GM23338 (cell line): ENCODE results near the gene LNPEP. TPM values are rescaled to one million over a fixed set of nuclear protein-coding genes. Genes with fewer than 3 reads are reported as not detected.

Experiments used
- ATAC-seq: fragments of 200-7000 bp; cut with Tn5 transposase; 3 replicates; pipeline ENCODE4 v1.9.1; 2020
- DNase-seq: peaks from one replicate; pipeline ENCODE4 v3.0.0-alpha.2; 2015; ENCODE audit warnings: low spot score
- H2AFZ ChIP-seq: fragments of 200-600 bp; sonication (generic); 2 replicates; pipeline ENCODE4 v1.8.0; 2016; ENCODE audit warnings: antibody characterized with exemption, mild to moderate bottlenecking, moderate library complexity
- H3F3A ChIP-seq: fragments of 200-600 bp; sonication (generic); replicated peaks from 2 replicates; pipeline ENCODE4 v1.8.0; 2017; ENCODE audit warnings: antibody characterized with exemption, mixed run types, low read depth
- H3K27ac ChIP-seq: fragments of 200-600 bp; sonication (generic); 2 replicates; pipeline ENCODE4 v1.6.1; 2016; ENCODE audit warnings: low read depth
- H3K27me3 ChIP-seq: fragments of 200-600 bp; sonication (generic); 2 replicates; pipeline ENCODE4 v1.8.0; 2016; ENCODE audit warnings: mild to moderate bottlenecking, mixed run types, moderate library complexity; ENCODE audit not compliant: insufficient read depth
- H3K36me3 ChIP-seq: fragments of 200-600 bp; sonication (generic); 2 replicates; pipeline ENCODE4 v1.8.0; 2016; ENCODE audit warnings: mild to moderate bottlenecking; ENCODE audit not compliant: insufficient read depth
- H3K4me1 ChIP-seq: fragments of 200-600 bp; sonication (generic); 2 replicates; pipeline ENCODE4 v1.8.0; 2016; ENCODE audit warnings: mild to moderate bottlenecking, moderate library complexity; ENCODE audit not compliant: insufficient read depth
- H3K4me2 ChIP-seq: fragments of 200-600 bp; sonication (generic); 2 replicates; pipeline ENCODE4 v1.7.1; 2017; ENCODE audit warnings: mixed run types
- H3K4me3 ChIP-seq: fragments of 200-600 bp; sonication (generic); 2 replicates; pipeline ENCODE4 v1.6.1; 2016; ENCODE audit warnings: mixed run types
- H3K79me2 ChIP-seq: fragments of 200-600 bp; sonication (generic); replicated peaks from 2 replicates; pipeline ENCODE4 v1.8.0; 2017; ENCODE audit warnings: mild to moderate bottlenecking; ENCODE audit not compliant: insufficient read depth
- H3K9me2 ChIP-seq: fragments of 200-600 bp; sonication (generic); 2 replicates; pipeline ENCODE4 v1.8.0; 2017; ENCODE audit not compliant: insufficient read depth
- H4K20me1 ChIP-seq: fragments of 200-600 bp; sonication (generic); replicated peaks from 2 replicates; pipeline ENCODE4 v1.8.0; 2017; ENCODE audit warnings: mild to moderate bottlenecking; ENCODE audit not compliant: insufficient read depth
- H3K27ac Mint-ChIP-seq: 2 replicates; pipeline ENCODE4 v1.8.0; 2020; ENCODE audit warnings: inconsistent platforms, mild to moderate bottlenecking, moderate library complexity, mixed read lengths
- H3K27me3 Mint-ChIP-seq: 3 replicates; pipeline ENCODE4 v1.8.0; 2022; ENCODE audit warnings: low read depth, mild to moderate bottlenecking, moderate library complexity, mixed read lengths, inconsistent platforms; ENCODE audit not compliant: insufficient read depth, poor library complexity
- H3K36me3 Mint-ChIP-seq: 3 replicates; pipeline ENCODE4 v1.8.0; 2021; ENCODE audit warnings: low read depth, mild to moderate bottlenecking, inconsistent platforms, moderate library complexity, mixed read lengths
- H3K4me1 Mint-ChIP-seq: 3 replicates; pipeline ENCODE4 v1.8.0; 2020; ENCODE audit warnings: mild to moderate bottlenecking, inconsistent platforms, mixed read lengths
- H3K4me3 Mint-ChIP-seq: 3 replicates; pipeline ENCODE4 v1.8.0; 2021; ENCODE audit warnings: moderate library complexity, mild to moderate bottlenecking, inconsistent platforms, mixed read lengths
- H3K9me3 Mint-ChIP-seq: 3 replicates; pipeline ENCODE4 v1.8.0; 2020; ENCODE audit warnings: moderate library complexity, mild to moderate bottlenecking, inconsistent platforms, mixed read lengths
- CREB1 ChIP-seq: fragments of 250-450 bp; sonication (Bioruptor Pico); IDR thresholded peaks from 2 replicates; pipeline ENCODE4 v1.5.0; 2020; ENCODE audit warnings: low read depth, mild to moderate bottlenecking, moderate library complexity
- CTCF ChIP-seq, 2 experiments: fragments of 200-600 bp in 1 of 2; sonication (generic) in 1 of 2; conservative IDR thresholded peaks; 2 replicates each; pipeline versions ENCODE4 v1.5.1 to v1.6.1; 2016 to 2017; ENCODE audit warnings: antibody characterized with exemption in 2 of 2, low read depth in 2 of 2, mild to moderate bottlenecking in 2 of 2, moderate library complexity in 1 of 2
- ETS1 ChIP-seq: IDR thresholded peaks from 2 replicates; pipeline ENCODE4 v1.6.1; 2016; ENCODE audit warnings: antibody characterized with exemption
- EZH2 ChIP-seq: fragments of 200-600 bp; sonication (generic); IDR thresholded peaks from one replicate; pipeline ENCODE4 v1.8.0; 2017; ENCODE audit warnings: antibody characterized with exemption, mild to moderate bottlenecking, low read depth; ENCODE audit not compliant: unreplicated experiment
- EZH2phosphoT487 ChIP-seq: fragments of 200-600 bp; sonication (generic); IDR thresholded peaks from one replicate; pipeline ENCODE4 v1.8.1; 2018; ENCODE audit warnings: antibody characterized with exemption; ENCODE audit not compliant: unreplicated experiment
- JUNB ChIP-seq: IDR thresholded peaks from one replicate; pipeline ENCODE4 v1.6.1; 2016; ENCODE audit warnings: antibody characterized with exemption; ENCODE audit not compliant: unreplicated experiment
- NANOG ChIP-seq: IDR thresholded peaks from 2 replicates; pipeline ENCODE4 v1.6.1; 2016; ENCODE audit warnings: antibody characterized with exemption, borderline replicate concordance
- POLR2AphosphoS5 ChIP-seq: IDR thresholded peaks from 2 replicates; pipeline ENCODE4 v1.6.1; 2016; ENCODE audit warnings: antibody characterized with exemption, low read depth
- REST ChIP-seq: IDR thresholded peaks from one replicate; pipeline ENCODE4 v1.6.1; 2018; ENCODE audit warnings: antibody characterized with exemption; ENCODE audit not compliant: unreplicated experiment
- STAT1 ChIP-seq: IDR thresholded peaks from one replicate; pipeline ENCODE4 v1.6.1; 2016; ENCODE audit warnings: antibody characterized with exemption; ENCODE audit not compliant: unreplicated experiment
- ZNF114 ChIP-seq: fragments of 250-450 bp; sonication (Bioruptor Pico); IDR thresholded peaks from 2 replicates; pipeline ENCODE4 v1.5.0; 2020; ENCODE audit warnings: mild to moderate bottlenecking, moderate library complexity
- ZNF331 ChIP-seq: fragments of 250-450 bp; sonication (Bioruptor Pico); IDR thresholded peaks from 2 replicates; pipeline ENCODE4 v1.5.0; 2020; ENCODE audit warnings: low read depth, mild to moderate bottlenecking, moderate library complexity
- ZNF462 ChIP-seq: fragments of 250-450 bp; sonication (Bioruptor Pico); IDR thresholded peaks from 2 replicates; pipeline ENCODE4 v1.5.0; 2020; ENCODE audit warnings: mild to moderate bottlenecking, moderate library complexity
- polyA plus RNA-seq: library from polyadenylated mRNA; unstranded; fragments of >200 nt; fragmentation: Nextera tagmentation; extraction: Ambion mirVana; gene quantifications from 2 replicates; pipeline ENCODE4 v1.2.1, GENCODE V29; 2016
- total RNA-seq: library from RNA; depleted of rRNA; stranded (reverse); fragments of >200 nt; shearing (Covaris generic); gene quantifications from 2 replicates; pipeline ENCODE4 v1.2.3, GENCODE V29; 2014

LNPEP gene
- total and polyA plus RNA-seq, 2 experiments from 2014 or later = 1.2 to 8.3 TPM

- Mint-ChIP-seq H3K27ac (no peak overlapping the region; the same call in 1 of the 2 replicates), H3K4me3 (no peak overlapping the region), H3K4me1 (peaks cover 17% of the 10 kb centered on the region), H3K36me3 (no peaks in the 10 kb centered on the region), H3K9me3 (no peaks in the 10 kb centered on the region), H3K27me3 (no peaks in the 10 kb centered on the region)
- H3K36me3 ChIP-seq = no peaks in the 10 kb centered on the region
- H3K27me3 ChIP-seq = no peaks in the 10 kb centered on the region
- DNase-seq (no peak), ATAC-seq (no peak)
- H3K4me1 ChIP-seq = peaks cover 10% of the 10 kb centered on the region
- H3K4me2 ChIP-seq = no peak overlapping the region
- TF ChIP-seq CREB1 (CRISPR knock-in tag) = no peak
- no peak for TF ChIP-seq JUNB
- no peak for TF ChIP-seq ZNF331 (CRISPR knock-in tag)
- no peak for TF ChIP-seq EZH2
- no peak for TF ChIP-seq EZH2phosphoT487
- TF ChIP-seq NANOG = no peak
- no peak for TF ChIP-seq STAT1
- TF ChIP-seq ETS1 = no peak
- no peak for TF ChIP-seq POLR2AphosphoS5
- TF ChIP-seq ZNF462 = no peak
- no peak for TF ChIP-seq CTCF (conservative IDR thresholded peaks at IDR 0.05; ENCODE audit: low read depth in 2 of 2)
- TF ChIP-seq REST = no peak
- TF ChIP-seq ZNF114 (CRISPR knock-in tag) = no peak
- H4K20me1 ChIP-seq = no peaks in the 10 kb centered on the region
- H3F3A ChIP-seq = no peaks in the 10 kb centered on the region
- no peaks in the 10 kb centered on the region for H3K9me2 ChIP-seq
- no peak overlapping the region for H3K4me3 ChIP-seq
- no peaks in the 10 kb centered on the region for H3K79me2 ChIP-seq
- no peak overlapping the region for H3K27ac ChIP-seq
- no peak overlapping the region for H2AFZ ChIP-seq
Measured at GRCh38 chr5:97011567-97011966, 75.7 kb downstream of the LNPEP start.
